ENCODE measurements around the gene ACOT9. TPM values are rescaled to one million over a fixed set of nuclear protein-coding genes. Genes with fewer than 3 reads are reported as not detected.

The ACOT9 gene
- total RNA-seq, 1 experiment from 2014 or later: 72.3 TPM

- 0 out of 7 replicates have a peak overlapping the region, but pooled peaks of 1 of the 3 experiments have one; percentile 17 for H3K27ac Mint-ChIP-seq
- Histone ChIP-seq H3K9ac (ENCODE audit: extremely low read depth, insufficient read length, low read length) (no peak overlapping the region), H4K5ac (ENCODE audit: insufficient read length, low read depth, low read length) (no peak overlapping the region), H3K9me3 (ENCODE audit: control insufficient read depth, low read depth, low read length) (no peaks in the 10 kb centered on the region), H4K91ac (ENCODE audit: insufficient read length, low read depth, low read length) (no peak overlapping the region), H3K27me3 (ENCODE audit: insufficient read depth, low read length) (no peaks in the 10 kb centered on the region), H3K18ac (ENCODE audit: insufficient read length, low read depth, low read length) (no peak overlapping the region), H4K8ac (replicated peaks; ENCODE audit: insufficient read length, low read depth, low read length) (no peak overlapping the region), H3K4me1 (ENCODE audit: insufficient read depth, low read length) (no peaks in the 10 kb centered on the region; the same call in 1 of the 2 replicates), H3K56ac (ENCODE audit: insufficient read length, low read depth, low read length) (no peak overlapping the region), H3K4ac (ENCODE audit: low read depth, low read length) (no peak overlapping the region), H2BK5ac (ENCODE audit: insufficient read length, low read length) (no peak overlapping the region), H3K4me2 (ENCODE audit: insufficient read depth, insufficient read length, low read length) (no peak overlapping the region), H2BK15ac (ENCODE audit: low read depth, low read length) (no peak overlapping the region), H3K23ac (ENCODE audit: insufficient read length, low read depth, low read length) (no peak overlapping the region), H3K14ac (ENCODE audit: insufficient read depth, low read length) (no peak overlapping the region), H3K27ac (ENCODE audit: insufficient read length, low read depth, low read length) (no peak overlapping the region), H4K20me1 (ENCODE audit: control insufficient read depth, insufficient read depth, insufficient read length) (no peaks in the 10 kb centered on the region), H2AFZ (ENCODE audit: low read length) (no peak overlapping the region), H2AK5ac (ENCODE audit: insufficient read length, low read length) (no peak overlapping the region), H2BK20ac (ENCODE audit: low read depth, low read length, poor library complexity, severe bottlenecking) (no peak overlapping the region), H3K79me1 (ENCODE audit: insufficient read depth, low read depth, low read length, poor library complexity, severe bottlenecking) (peaks cover 3% of the 10 kb centered on the region), H2BK120ac (ENCODE audit: low read depth, low read length, poor library complexity, severe bottlenecking) (no peak overlapping the region), H3K79me2 (ENCODE audit: insufficient read depth, low read length) (peaks cover 2% of the 10 kb centered on the region; the same call in 1 of the 2 replicates), H3T11ph (ENCODE audit: low read length) (no peak overlapping the region), H2BK12ac (ENCODE audit: insufficient read length, low read depth, low read length) (no peak overlapping the region), H3K23me2 (ENCODE audit: insufficient read length, low read depth, low read length, poor library complexity, severe bottlenecking) (no peaks in the 10 kb centered on the region)
- no peak for DNase-seq
- WGBS (ENCODE audit: extremely low coverage, insufficient read length, low lambda C conversion rate): no CpG with 5 or more reads among the region's 3 CpGs
- H3K4me3 Mint-ChIP-seq: no peak overlapping the region
- H3K4me1 Mint-ChIP-seq: peaks cover 6 to 10% of the 10 kb centered on the region in 2 experiments
- H3K36me3 Mint-ChIP-seq (ENCODE audit: insufficient read depth in 1 of 3, low read depth in 3 of 3): peaks cover 21 to 62% (median 55%) of the 10 kb centered on the region in 3 experiments
- H3K27me3 Mint-ChIP-seq (ENCODE audit: low read depth): no peaks in the 10 kb centered on the region; the same call in 1 of the 2 replicates
- no peaks in the 10 kb centered on the region for H3K9me3 Mint-ChIP-seq
- no peak for TF ChIP-seq CTCF (conservative IDR thresholded peaks at IDR 0.05)
Observed at GRCh38 chrX:23673108-23673507, 70.0 kb downstream of the ACOT9 start.

All from H9 (cell line).